ENCODE results near the gene XXYLT1.

The XXYLT1 gene

DNA sequence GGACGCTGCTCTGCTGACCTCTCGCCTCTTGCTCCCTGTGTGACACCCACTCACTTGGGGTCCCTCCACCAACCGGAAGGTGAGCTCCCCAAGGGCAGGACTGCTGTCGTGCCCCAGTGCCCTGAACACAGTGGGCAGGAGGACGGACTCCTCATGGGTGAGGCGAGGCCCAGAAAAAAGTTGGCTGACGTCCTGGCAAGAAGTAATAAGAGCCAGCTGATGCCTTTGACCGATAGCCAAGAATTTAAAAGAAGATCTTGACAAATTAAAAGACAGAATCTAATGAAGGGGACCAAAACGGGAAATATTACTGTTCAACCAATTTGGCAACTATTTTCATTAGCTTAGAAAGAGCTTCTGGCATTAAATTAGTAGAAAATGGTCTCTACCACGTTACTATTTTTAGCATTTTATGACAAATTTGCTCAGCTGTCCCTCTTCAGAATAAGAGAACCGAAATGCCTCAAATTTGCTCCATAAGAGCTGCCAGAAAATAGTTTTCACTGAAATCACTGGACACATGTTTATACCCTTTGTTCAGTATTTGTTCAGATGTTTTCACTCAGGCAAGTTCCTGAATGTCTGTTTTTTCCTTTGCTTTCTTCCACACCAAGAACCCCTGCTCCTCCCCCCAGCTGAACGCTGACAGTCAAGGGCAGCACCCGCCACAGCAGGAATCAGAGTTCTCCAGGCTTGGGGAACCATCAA, 60.5 kb downstream of the XXYLT1 start:
- ATAC-seq = peak; percentile 86

DNA sequence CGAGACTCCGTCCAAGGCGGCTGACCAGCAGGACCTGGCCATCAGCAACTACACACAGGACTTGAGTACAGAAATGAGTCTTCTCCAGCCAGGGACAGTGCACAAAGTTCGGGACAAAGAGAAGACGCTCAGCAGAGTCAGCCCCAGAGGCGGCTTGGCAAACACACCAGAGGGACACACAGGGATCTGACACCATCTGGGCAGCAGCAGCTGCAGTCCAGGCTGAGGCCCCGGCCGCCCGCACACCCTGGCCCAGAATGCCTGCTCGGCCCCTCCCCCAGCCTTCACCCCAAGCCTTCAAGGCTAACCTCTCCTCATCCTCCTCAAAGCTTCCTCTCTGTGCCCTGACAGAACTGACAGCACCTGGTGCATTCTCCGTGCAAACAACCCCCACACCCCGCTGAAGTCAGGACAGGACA, 61.1 kb downstream of the XXYLT1 start:
- ATAC-seq = peak; percentile 63
- TF ChIP-seq TCF4 (CRISPR knock-in tag; IDR thresholded peaks at IDR 0.05; ENCODE audit: borderline replicate concordance) (peak; percentile 47; the same call in 1 of the 2 replicates), SNAI2 (CRISPR knock-in tag; IDR thresholded peaks at IDR 0.05) (no peak)
- TF ChIP-seq, protein P1, sequence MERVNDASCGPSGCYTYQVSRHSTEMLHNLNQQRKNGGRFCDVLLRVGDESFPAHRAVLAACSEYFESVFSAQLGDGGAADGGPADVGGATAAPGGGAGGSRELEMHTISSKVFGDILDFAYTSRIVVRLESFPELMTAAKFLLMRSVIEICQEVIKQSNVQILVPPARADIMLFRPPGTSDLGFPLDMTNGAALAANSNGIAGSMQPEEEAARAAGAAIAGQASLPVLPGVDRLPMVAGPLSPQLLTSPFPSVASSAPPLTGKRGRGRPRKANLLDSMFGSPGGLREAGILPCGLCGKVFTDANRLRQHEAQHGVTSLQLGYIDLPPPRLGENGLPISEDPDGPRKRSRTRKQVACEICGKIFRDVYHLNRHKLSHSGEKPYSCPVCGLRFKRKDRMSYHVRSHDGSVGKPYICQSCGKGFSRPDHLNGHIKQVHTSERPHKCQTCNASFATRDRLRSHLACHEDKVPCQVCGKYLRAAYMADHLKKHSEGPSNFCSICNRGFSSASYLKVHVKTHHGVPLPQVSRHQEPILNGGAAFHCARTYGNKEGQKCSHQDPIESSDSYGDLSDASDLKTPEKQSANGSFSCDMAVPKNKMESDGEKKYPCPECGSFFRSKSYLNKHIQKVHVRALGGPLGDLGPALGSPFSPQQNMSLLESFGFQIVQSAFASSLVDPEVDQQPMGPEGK (CRISPR knock-in tag; IDR thresholded peaks at IDR 0.05; ENCODE audit: borderline replicate concordance) = no peak

More for the DNA sequence above, 60.5 kb downstream of the XXYLT1 start:
- TF ChIP-seq ISL1 (CRISPR knock-in tag; IDR thresholded peaks at IDR 0.05) (peak; percentile 60), ZFP3 (CRISPR knock-in tag; IDR thresholded peaks at IDR 0.05) (no peak), TCF4 (CRISPR knock-in tag; IDR thresholded peaks at IDR 0.05; ENCODE audit: borderline replicate concordance) (peak; percentile 25; the same call in 1 of the 2 replicates), ARNTL (CRISPR knock-in tag; IDR thresholded peaks at IDR 0.05; ENCODE audit: borderline replicate concordance, low read depth) (no peak)

DNA sequence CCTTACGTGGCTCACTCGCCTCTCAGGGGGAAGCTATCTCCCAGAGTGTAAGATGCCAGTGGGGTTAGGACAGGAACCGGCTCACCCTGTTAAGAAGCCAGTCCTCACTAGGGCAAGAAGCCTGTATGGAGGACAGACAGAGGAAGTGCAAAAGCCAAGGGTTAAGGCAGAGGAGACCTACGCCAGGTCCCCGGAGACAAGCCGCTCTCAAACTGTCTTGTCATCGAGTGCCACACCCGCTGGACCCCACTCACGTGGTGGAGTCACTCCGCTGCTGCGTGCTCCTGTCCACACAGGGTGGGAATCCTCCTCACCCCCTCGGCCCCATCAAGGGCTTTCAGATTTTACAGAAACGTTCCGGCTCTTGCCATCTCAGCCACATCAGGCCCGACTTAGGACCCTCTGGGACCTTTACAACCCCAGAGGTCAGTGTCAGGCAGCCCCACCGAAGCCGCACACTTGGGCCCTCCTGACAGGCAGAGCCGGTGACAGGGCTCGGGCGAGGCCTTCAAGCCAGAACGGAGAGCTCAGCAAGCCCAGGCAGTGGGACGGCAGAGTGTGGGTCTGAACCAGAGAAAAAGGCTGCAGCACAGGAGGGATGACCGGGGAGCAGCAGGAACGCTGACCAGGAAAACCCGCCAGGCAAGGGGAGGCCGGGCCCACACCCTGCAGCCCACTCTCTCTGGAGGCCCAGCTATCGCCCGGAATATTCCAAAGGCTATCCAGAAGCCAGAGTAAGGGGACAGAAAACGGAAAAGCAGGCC, 61.7 kb downstream of the XXYLT1 start:
- TF ChIP-seq, protein P2, sequence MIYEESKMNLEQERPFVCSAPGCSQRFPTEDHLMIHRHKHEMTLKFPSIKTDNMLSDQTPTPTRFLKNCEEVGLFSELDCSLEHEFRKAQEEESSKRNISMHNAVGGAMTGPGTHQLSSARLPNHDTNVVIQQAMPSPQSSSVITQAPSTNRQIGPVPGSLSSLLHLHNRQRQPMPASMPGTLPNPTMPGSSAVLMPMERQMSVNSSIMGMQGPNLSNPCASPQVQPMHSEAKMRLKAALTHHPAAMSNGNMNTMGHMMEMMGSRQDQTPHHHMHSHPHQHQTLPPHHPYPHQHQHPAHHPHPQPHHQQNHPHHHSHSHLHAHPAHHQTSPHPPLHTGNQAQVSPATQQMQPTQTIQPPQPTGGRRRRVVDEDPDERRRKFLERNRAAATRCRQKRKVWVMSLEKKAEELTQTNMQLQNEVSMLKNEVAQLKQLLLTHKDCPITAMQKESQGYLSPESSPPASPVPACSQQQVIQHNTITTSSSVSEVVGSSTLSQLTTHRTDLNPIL (CRISPR knock-in tag; IDR thresholded peaks at IDR 0.05; ENCODE audit: low read depth) = no peak
- TF ChIP-seq ESRRG (CRISPR knock-in tag; IDR thresholded peaks at IDR 0.05) (no peak), GLIS3 (CRISPR knock-in tag; IDR thresholded peaks at IDR 0.05) (no peak), PPARA (CRISPR knock-in tag; IDR thresholded peaks at IDR 0.05; ENCODE audit: borderline replicate concordance) (no peak), TCF4 (CRISPR knock-in tag; IDR thresholded peaks at IDR 0.05; ENCODE audit: borderline replicate concordance) (no peak)
- TF ChIP-seq, protein P3, sequence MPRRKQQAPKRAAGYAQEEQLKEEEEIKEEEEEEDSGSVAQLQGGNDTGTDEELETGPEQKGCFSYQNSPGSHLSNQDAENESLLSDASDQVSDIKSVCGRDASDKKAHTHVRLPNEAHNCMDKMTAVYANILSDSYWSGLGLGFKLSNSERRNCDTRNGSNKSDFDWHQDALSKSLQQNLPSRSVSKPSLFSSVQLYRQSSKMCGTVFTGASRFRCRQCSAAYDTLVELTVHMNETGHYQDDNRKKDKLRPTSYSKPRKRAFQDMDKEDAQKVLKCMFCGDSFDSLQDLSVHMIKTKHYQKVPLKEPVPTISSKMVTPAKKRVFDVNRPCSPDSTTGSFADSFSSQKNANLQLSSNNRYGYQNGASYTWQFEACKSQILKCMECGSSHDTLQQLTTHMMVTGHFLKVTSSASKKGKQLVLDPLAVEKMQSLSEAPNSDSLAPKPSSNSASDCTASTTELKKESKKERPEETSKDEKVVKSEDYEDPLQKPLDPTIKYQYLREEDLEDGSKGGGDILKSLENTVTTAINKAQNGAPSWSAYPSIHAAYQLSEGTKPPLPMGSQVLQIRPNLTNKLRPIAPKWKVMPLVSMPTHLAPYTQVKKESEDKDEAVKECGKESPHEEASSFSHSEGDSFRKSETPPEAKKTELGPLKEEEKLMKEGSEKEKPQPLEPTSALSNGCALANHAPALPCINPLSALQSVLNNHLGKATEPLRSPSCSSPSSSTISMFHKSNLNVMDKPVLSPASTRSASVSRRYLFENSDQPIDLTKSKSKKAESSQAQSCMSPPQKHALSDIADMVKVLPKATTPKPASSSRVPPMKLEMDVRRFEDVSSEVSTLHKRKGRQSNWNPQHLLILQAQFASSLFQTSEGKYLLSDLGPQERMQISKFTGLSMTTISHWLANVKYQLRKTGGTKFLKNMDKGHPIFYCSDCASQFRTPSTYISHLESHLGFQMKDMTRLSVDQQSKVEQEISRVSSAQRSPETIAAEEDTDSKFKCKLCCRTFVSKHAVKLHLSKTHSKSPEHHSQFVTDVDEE (CRISPR knock-in tag; IDR thresholded peaks at IDR 0.05) = no peak
- no peak; the same call in 1 of the 3 replicates for ATAC-seq

DNA sequence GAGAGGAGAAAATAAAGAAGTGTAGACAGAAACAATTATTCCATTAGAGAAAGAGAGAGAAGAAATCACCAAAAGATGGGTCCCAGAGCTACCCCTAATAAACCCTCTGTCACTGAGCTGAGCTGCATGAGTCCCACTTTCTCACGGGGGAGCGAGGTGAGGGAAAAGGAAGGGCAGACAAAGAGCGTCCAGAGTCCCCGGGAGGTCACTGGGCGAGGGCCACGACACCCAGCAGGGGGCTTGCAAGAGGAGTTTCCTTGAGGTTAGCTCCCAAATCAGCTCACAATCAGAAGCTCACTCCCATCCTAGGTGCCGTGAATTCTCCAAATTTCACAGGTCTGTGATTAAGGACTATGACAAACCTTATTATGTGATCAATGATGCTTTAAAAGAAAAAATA, 62.3 kb downstream of the XXYLT1 start:
- TF ChIP-seq ZFP30 (CRISPR knock-in tag; IDR thresholded peaks at IDR 0.05) (no peak), ARNTL (CRISPR knock-in tag; IDR thresholded peaks at IDR 0.05; ENCODE audit: borderline replicate concordance, low read depth) (no peak), ZFP3 (CRISPR knock-in tag; IDR thresholded peaks at IDR 0.05) (no peak), CSDC2 (CRISPR knock-in tag; IDR thresholded peaks at IDR 0.05) (no peak), PPARA (CRISPR knock-in tag; IDR thresholded peaks at IDR 0.05; ENCODE audit: borderline replicate concordance) (no peak), TOX (CRISPR knock-in tag; IDR thresholded peaks at IDR 0.05; ENCODE audit: borderline replicate concordance) (no peak), BACH2 (CRISPR knock-in tag; IDR thresholded peaks at IDR 0.05; ENCODE audit: borderline replicate concordance) (no peak)
- TF ChIP-seq, protein P1 (CRISPR knock-in tag; IDR thresholded peaks at IDR 0.05; ENCODE audit: borderline replicate concordance) = no peak
- ATAC-seq = no peak

DNA sequence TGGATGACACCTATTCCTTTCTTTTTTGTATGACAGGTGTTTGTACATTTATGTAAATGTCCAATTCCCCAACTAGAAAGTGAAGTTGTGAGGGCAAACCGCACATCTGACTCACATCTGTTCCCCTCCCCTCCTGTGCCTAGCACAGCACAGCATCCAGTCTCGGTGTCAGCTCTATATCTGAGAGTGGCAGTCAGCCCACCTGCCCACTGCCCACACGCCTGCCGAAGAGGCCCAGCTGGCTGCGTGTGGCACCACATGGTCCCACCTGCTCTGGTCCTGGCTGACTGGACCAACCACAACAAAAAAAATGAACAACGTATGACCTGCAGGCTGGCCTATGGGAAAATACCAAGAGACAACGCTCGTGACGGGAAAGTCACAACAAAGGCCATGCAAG, 62.8 kb downstream of the XXYLT1 start:
- ATAC-seq = no peak
- TF ChIP-seq ISL1 (CRISPR knock-in tag; IDR thresholded peaks at IDR 0.05) (no peak), TOX (CRISPR knock-in tag; IDR thresholded peaks at IDR 0.05; ENCODE audit: borderline replicate concordance) (no peak), RARB (CRISPR knock-in tag; IDR thresholded peaks at IDR 0.05) (no peak), ZFP30 (CRISPR knock-in tag; IDR thresholded peaks at IDR 0.05) (no peak), PPARA (CRISPR knock-in tag; IDR thresholded peaks at IDR 0.05; ENCODE audit: borderline replicate concordance) (no peak), ZNF8 (CRISPR knock-in tag; IDR thresholded peaks at IDR 0.05) (no peak)
- TF ChIP-seq, protein P4, sequence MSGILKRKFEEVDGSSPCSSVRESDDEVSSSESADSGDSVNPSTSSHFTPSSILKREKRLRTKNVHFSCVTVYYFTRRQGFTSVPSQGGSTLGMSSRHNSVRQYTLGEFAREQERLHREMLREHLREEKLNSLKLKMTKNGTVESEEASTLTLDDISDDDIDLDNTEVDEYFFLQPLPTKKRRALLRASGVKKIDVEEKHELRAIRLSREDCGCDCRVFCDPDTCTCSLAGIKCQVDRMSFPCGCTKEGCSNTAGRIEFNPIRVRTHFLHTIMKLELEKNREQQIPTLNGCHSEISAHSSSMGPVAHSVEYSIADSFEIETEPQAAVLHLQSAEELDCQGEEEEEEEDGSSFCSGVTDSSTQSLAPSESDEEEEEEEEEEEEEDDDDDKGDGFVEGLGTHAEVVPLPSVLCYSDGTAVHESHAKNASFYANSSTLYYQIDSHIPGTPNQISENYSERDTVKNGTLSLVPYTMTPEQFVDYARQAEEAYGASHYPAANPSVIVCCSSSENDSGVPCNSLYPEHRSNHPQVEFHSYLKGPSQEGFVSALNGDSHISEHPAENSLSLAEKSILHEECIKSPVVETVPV (CRISPR knock-in tag; IDR thresholded peaks at IDR 0.05) = no peak
